NOMO-1 treated with DMSO at 0.1 percent for 48 hours (cell line): Measurements from ENCODE around the gene RPS23.
A peak's percentile ranks its signal among the peaks of the same experiment; 100 is the strongest.

Source experiments
- DNase-seq: peaks from one replicate; lab custom pipeline; 2025; ENCODE audit not compliant: unreplicated experiment; lab: John Stamatoyannopoulos, UW

RPS23 gene

DNA sequence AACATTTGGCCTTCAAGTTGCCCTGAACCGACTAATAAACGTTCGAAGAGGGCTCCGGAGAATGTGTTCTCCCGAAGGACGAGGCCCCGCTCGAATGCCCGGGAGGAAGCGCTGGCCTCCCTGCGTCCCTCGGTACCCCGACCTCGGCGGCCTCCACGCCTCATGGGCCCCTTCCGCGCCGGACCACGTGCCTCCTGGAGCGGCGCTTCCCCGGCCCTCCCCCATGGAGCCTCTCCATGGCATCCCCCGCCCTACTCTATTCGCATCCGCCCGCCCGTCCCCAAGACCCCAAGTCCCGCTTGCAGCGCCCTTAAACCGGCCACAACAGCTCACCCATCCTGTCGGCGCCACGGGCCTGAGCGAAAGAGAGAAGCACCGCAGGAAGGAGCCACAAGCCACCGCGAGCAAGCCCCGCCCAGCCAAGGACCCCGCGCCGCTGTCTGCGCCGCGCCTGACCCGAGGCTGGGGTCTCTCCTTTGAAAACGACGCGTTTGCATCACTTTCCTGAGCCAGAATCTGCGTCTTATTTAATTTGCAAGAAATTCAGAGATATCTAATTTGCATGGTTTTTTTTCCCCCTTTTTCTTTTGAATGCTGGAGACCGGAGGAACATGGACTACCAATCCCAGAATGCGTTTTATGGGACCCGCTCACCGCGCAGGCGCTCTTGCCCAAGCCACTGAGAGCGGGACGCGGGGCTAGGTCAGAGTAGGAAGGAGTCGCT, at the start of gene RPS23:
Gene RPS23, minus strand, starts transcription at position 368 of the 724 bp plus-strand sequence. Its CDS starts 31 bp downstream, at position 337.
- DNase-seq: peak; percentile 92

DNA sequence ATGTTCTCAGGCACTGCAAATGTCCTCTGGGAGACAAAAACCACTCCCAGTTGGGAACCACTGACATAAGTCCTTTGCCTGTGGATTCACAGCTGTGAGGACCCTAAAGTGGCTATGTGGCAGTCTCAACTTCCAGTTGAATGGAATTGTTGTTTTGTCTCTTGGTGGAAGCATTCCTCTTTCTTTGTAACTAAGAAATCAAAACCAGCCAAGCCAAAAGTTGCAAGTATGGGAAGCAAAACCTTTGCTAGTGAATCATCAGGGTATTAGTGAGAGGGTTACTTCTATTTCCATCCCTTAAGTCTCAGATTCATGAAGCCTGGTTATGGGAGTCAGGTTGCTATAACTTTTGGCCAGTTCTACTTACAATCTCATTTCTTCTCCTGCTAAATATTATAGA, 49.8 kb upstream of the RPS23 start:
- no peak for DNase-seq

- DNase-seq: no peak
Measured at GRCh38 chr5:82325996-82326395, 47.8 kb upstream of the RPS23 start.

DNA sequence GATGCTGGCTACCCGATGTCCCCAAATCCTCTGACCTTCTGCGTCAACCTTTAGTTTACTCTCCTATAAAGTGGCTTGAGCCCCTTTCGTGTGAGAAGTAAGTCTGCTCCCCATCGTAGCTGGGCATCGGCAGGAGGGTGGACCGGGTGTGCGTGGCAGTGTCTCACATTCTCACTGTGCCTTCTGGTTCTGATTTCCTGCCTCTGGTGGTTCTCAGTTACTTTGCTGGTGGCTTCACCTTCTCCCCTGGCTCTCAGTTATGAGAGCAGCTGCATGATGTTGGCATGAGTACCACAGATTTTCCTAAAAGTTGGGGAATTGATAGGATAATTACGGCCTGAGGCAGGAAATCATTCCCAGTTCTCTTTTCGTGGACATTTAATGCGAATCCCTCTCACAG, 47.0 kb upstream of the RPS23 start:
- no peak for DNase-seq

GRCh38 chr5:82320966-82321365, 42.8 kb upstream of the RPS23 start:
- no peak for DNase-seq

GRCh38 chr5:82319651-82320376, 41.7 kb upstream of the RPS23 start:
- no peak for DNase-seq

DNA sequence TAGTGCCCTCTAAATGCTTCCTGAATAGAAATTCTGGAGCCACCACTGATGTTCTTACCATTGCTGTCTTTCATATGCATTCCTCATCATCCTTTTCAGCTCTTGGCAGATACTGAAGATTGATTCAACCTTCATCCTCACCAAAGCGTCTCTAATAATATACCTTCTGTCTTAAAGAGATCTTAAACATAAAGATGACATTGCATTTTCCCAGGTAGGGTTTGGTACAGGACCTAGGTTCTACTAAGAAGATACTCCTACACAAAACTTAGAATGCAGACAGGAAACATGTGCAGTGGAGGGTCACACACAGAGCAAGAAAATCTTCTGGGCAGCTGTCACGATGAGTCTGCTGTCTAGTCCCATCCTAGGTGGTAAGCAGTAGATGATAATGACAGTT, 41.0 kb upstream of the RPS23 start:
- no peak for DNase-seq

DNA sequence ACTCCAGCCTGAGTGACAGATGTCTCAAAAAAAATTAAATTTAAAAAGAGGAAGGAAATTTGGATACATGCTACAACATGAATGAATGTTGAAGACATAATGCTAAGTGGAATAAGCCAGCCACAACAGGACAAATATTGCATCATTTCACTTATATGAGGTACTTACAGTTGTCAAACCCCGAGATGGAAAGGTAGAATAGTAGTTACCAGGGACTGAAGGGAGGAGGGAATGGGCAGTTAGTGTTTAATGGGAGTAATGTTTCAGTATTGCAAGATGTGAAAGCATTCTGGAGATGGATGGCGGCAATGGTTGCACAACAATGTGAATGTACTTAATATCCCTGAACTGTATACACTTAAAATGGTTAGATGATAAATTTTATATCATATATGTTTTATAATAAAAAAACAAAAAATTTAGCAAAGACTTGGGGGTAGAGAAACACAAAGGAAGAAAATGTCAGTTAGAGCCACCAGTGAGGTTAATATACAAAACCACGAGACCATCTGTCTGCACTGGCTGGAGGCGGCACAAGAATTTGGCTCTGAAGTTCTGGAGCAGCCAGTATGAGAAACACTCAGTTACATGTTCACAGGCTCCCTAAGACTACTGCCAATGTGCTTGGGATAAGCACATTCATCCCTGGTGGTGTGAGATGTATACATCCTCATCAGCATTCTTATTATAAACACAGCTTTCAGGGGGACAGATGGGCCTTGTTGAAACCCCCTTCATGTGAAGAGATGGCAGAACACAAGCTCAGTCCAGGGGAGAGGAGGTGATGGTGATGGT, 37.0 kb upstream of the RPS23 start:
- peak; percentile 85 for DNase-seq

GRCh38 chr5:82313016-82313415, 34.9 kb upstream of the RPS23 start:
- DNase-seq: no peak

- peak; percentile 51 for DNase-seq
Measured at GRCh38 chr5:82312373-82312856, 34.3 kb upstream of the RPS23 start.

DNA sequence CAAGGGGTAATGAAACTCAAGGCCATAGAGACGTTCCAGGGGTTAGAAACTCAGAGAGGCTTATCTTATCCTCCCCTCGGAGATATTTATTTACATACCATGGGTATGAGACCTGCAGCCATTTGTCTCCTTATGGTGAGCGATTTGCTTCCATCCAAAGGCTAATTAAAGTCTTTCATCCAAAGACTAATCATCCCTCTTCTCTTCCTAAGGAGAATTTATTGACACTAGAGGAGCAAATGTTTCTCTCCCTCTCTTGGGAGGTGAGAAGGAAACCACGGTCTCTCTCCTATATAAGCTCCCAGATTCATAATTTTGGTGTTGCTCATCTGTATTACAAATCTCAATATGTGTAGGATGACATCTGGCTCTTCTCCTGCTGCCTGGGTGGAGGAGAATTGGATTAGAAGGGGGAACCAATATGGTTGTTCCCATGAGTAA, 31.0 kb upstream of the RPS23 start:
- no peak for DNase-seq

DNA sequence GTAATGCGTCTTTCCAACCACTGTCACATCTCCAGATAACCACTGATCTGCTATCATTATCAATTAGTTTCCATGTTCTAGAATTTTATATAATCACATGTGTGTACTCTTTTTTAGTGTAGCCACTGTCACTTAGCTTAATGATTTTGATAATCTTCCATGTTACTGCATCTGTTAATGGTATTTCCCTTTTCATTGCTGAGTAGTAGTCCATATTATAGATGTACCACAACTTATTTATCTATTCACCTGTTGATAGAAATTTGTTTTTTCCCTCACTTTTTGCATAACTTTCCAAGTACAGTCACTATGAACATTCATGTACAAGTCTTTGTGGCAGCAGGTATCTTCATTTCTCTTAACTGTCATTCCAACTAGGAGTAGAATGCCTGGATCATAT, 30.3 kb upstream of the RPS23 start:
- no peak for DNase-seq

- no peak for DNase-seq
Measured at GRCh38 chr5:82307451-82307850, 29.3 kb upstream of the RPS23 start.

DNA sequence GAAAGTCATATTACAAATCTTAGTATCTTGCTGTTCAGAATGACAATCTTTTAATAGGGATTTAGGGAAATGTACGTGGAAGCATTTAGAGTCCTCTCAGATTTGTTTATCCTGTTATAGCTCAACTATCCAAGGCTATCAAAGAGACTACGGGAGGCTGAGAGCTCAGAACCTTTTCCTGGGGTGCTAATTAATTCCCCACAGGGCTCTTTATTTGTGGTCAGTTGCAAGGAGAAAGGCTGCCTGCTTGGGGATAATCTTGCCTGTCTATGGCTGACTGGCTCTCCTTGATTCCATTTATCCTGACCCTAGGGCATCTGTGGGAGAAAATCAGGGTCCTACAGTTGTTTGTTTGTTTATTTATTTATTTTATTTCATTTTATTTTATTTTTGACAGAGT, 28.0 kb upstream of the RPS23 start:
- no peak for DNase-seq

DNA sequence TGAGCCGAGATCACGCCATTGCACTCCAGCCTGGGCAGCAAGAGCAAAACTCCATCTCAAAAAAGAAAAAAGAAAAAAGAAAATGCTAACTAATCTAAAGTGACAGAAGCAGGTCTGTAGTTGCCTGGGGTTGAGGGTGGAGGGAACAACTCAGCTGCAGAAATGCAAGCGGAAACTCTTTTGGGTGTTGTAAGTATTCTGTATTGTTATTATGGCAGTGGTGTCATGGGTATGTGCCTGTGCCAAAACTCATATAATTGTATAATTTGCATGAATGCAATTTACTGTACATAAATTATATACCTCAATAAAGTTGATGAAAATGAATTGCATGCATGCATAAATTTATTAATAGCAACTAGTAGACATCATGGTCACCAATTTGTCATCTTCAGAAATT, 23.0 kb upstream of the RPS23 start:
- no peak for DNase-seq

DNA sequence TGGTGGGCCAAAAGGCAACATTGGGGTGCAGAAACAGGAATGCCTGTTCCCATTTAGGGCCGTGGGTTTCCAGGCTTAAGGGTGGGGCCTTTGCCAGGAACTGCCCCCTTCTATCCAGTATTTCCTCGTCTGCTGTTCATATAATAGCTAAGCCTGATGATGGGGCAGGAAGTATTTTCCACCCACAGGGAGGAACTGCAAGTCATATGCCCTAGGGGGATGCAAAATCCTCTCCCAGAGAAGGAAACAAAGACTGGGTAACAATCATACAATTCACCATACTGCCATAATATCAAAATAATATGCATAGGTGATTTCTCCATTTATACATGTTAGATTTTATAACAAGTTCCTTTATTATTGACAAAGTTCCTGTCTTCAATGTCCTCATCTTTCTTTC, 20.5 kb upstream of the RPS23 start:
- no peak for DNase-seq

- DNase-seq: no peak
Measured at GRCh38 chr5:82297711-82298110, 19.6 kb upstream of the RPS23 start.

GRCh38 chr5:82296929-82297328, 18.8 kb upstream of the RPS23 start:
- no peak for DNase-seq

GRCh38 chr5:82295959-82296531, 17.9 kb upstream of the RPS23 start:
- DNase-seq: no peak

GRCh38 chr5:82295144-82295543, 17.0 kb upstream of the RPS23 start:
- no peak for DNase-seq

DNA sequence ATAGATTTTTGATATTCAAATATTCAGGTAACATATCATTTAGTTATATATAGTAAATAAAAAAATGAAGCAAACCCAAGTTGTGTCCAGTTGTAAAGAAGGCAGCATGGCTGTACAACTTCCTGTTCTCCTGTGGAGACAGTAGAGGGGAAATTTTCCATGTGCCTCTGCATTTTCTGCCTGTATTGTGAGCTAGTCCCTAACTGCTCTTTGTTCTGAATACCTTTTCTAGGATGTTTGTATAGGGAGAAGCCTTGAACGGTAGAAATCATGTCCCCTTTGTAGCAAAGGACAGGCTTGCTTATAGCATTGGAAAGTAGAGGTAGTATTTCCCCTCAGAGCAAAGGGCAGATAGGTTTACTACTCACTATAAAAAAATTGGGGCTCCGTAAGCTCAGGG, 13.3 kb upstream of the RPS23 start:
- DNase-seq: no peak
